GM13976 (cell line): ENCODE results near the gene RAD21L1.

ENCODE experiments used
- DNase-seq: peaks from one replicate; pipeline ENCODE4 v3.0.0; 2012; ENCODE audit warnings: low spot score
- in situ Hi-C: fragments of 300-500 bp; cut with MboI; formaldehyde crosslinking; loops from one replicate; pipeline ENCODE4 v1.12.0; 2022; ENCODE audit warnings: low sequenced_read_pairs, mixed read lengths, inconsistent platforms; ENCODE audit not compliant: unreplicated experiment
- TF ChIP-seq, protein P1 (sequence below): IDR thresholded peaks from 2 replicates; pipeline ENCODE4 v1.5.1; 2012; ENCODE audit warnings: borderline replicate concordance, mild to moderate bottlenecking; ENCODE audit not compliant: insufficient read depth; ENCODE audit errors: extremely low read depth, missing control alignments, control extremely low read depth

The RAD21L1 gene

DNA sequence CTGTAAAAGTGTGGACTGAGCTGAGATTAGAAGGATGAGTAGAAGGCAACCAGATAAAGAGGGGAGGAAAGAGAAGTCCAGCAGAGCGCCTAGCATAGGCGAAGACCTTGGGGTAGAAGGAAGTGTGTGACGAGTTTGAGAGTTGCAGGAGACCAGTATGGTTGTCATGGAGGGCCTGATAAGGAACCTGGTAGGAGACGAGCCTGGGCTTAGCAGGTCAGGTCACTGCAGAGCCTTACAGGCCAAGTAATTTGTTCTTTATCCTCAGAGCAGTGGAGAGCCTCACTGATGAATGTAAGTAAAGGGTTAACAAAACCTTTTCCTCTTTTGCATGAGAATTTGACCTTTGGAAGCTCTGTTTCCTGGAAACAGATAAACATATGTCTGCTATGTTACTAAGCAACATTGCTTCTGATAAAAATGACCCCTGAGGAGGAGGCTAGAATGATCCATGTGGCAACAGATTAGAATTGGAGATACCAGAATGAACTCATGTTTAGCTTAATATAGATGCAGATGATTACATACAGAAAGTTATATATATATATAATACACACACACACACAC is 38.2 kb upstream of the RAD21L1 start:
- in situ Hi-C loops, result loop anchor here (25.0 kb wide), 1 partner anchor 375 kb away; no protein-coding TSS in a partner anchor
- TF ChIP-seq, protein P1, sequence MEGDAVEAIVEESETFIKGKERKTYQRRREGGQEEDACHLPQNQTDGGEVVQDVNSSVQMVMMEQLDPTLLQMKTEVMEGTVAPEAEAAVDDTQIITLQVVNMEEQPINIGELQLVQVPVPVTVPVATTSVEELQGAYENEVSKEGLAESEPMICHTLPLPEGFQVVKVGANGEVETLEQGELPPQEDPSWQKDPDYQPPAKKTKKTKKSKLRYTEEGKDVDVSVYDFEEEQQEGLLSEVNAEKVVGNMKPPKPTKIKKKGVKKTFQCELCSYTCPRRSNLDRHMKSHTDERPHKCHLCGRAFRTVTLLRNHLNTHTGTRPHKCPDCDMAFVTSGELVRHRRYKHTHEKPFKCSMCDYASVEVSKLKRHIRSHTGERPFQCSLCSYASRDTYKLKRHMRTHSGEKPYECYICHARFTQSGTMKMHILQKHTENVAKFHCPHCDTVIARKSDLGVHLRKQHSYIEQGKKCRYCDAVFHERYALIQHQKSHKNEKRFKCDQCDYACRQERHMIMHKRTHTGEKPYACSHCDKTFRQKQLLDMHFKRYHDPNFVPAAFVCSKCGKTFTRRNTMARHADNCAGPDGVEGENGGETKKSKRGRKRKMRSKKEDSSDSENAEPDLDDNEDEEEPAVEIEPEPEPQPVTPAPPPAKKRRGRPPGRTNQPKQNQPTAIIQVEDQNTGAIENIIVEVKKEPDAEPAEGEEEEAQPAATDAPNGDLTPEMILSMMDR, result no peak
- no peak for DNase-seq

DNA sequence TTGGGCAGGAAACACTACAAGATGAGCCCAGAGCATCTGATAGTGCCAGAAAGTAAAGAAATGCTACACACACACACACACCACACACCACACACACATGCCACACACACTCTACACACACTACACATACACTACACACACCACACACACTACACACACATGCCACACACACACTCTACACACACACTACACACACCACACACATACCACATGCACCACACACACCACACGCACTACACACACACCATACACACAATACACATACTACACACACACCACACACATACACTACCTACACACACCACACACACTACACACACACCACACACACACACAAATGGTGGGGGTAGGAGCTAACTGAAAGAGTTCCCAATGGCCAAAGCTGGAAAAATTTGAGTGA is 37.5 kb upstream of the RAD21L1 start:
- in situ Hi-C loops, result loop anchor here (25.0 kb wide), 1 partner anchor 376 kb away; no protein-coding TSS in a partner anchor
- no peak for DNase-seq
- TF ChIP-seq, protein P1, result no peak

DNA sequence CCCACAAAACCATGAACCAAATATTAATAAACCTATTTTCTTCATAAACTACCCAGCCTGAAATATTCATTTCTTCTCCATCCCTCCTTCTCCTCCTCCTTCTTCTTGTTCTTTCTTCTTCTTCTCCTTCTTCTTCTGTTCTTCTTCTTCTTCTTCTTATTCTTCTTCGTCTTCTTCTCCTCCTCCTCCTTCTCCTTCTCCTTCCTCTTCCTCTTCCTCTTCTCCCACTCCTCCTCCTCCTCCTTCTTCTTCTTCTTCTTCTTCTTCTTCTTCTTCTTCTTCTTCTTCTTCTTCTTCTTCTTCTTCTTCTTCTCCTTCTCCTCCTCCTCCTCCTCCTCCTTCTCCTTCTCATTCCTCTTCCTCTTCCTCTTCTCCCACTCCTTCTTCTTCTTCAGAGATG is 36.0 kb upstream of the RAD21L1 start:
- in situ Hi-C loops, result loop anchor here (25.0 kb wide), 1 partner anchor 378 kb away; no protein-coding TSS in a partner anchor
- TF ChIP-seq, protein P1, result no peak
- no peak for DNase-seq

DNA sequence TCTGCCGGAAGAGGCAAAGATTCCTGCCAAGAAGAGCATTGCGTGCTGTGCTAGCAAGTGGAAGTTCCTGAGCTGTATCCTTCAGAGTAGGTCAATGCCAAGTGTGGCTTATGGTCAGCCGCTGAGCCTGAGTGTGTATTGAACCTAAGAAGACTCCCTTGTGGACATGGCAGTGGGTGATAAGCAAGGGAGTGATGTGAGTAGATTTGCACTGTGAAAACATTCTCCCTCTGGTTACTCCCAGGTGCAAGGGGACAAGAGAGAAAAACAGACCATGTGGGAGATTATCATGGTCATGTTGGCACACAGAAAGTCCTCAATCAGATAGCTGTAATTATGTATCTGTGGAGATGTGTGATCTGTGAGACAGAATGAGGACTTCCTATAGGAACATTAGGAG is 35.0 kb upstream of the RAD21L1 start:
- in situ Hi-C loops, result loop anchor here (25.0 kb wide), 1 partner anchor 379 kb away; no protein-coding TSS in a partner anchor
- TF ChIP-seq, protein P1, result no peak

DNA sequence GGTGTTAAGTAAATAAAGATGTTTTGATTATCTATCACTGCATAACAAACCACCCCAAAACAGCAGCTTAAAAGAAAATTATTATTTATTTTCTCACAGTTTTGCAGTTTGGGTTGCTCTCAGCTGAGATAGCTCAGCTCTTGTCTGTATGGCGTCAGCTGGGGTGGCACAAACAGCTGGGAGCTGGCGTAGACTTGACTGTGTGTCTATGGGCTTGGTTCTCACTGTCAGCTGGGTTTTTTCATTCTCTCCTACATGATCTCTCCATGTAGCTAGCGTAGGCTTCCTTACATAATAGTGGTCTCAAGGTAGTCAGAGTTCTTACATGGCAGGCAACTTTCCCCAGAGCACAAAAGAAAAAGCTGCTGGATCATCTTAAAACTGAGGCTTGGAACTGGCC is 34.5 kb upstream of the RAD21L1 start:
- TF ChIP-seq, protein P1, result no peak
- in situ Hi-C loops, result loop anchor here (25.0 kb wide), 1 partner anchor 379 kb away; no protein-coding TSS in a partner anchor
- no peak for DNase-seq

More for the DNA sequence above, 35.0 kb upstream of the RAD21L1 start:
- DNase-seq, result no peak

DNA sequence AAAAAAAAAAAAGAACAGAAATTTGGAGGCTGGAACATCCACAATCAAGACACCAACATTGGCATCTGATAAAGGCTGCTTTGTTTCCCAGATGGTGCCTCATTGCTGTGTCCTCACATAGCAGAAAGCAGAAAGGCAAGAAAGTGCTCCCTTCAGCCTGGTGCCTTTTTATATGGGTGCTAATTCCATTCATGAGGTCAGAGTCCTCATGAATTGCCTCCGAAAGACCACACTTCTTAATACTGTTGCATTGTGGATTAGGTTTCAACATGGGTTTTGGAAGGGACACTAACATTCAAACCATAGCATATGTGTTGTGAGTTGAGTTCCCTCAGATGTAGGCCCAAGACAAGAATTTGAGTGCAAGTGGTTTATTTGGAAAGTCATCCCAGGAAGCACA is 30.6 kb upstream of the RAD21L1 start:
- DNase-seq, result no peak
- TF ChIP-seq, protein P1, result no peak
- in situ Hi-C loops, result loop anchor here (25.0 kb wide), 1 partner anchor 383 kb away; no protein-coding TSS in a partner anchor
